Caco-2 (cell line): Measurements from ENCODE around the gene TMEM109. TPM values are rescaled to one million over a fixed set of nuclear protein-coding genes. Genes with fewer than 3 reads are reported as not detected.
A peak's percentile ranks its signal among the peaks of the same experiment; 100 is the strongest.

ENCODE experiments used
- Bru-seq: library from RNA; stranded (reverse); fragments of 400-500 nt; gene quantifications from one replicate; lab custom pipeline; 2021; lab: Mats Ljungman, UMichigan
- BruChase-seq, 2 experiments: library from RNA; stranded (reverse); fragments of 400-500 nt; gene quantifications; one replicate each; lab custom pipeline; 2021; lab: Mats Ljungman, UMichigan
- BruUV-seq: library from RNA; stranded (reverse); fragments of 400-500 nt; replicated peaks from 2 replicates; lab custom pipeline; 2021; lab: Mats Ljungman, UMichigan
- CTCF ChIA-PET: fragments of 300-600 bp; sonication (Branson Sonifier 250); formaldehyde crosslinking; loops from one replicate; lab custom pipeline; 2022; ENCODE audit warnings: antibody characterized with exemption; lab: Charles Lee
- POLR2A ChIA-PET: fragments of 300-600 bp; sonication (Branson Sonifier 250); formaldehyde crosslinking; loops from one replicate; lab custom pipeline; 2022; ENCODE audit warnings: antibody characterized with exemption; lab: Charles Lee
- DNase-seq, 2 experiments: peaks; one replicate each; pipeline versions ENCODE4 v3.0.0 to v3.0.0-alpha.2; 2020 to 2022
- H3K27me3 ChIP-seq: replicated peaks from 2 replicates; pipeline ENCODE4 v1.6.0; 2011; ENCODE audit warnings: low read length; ENCODE audit not compliant: control insufficient read depth, insufficient read depth
- H3K36me3 ChIP-seq: 2 replicates; pipeline ENCODE4 v1.5.1; 2011; ENCODE audit warnings: low read length; ENCODE audit not compliant: control insufficient read depth, insufficient read depth
- H3K4me1 ChIP-seq: fragments of 250-450 bp; sonication (Bioruptor Pico); 2 replicates; pipeline ENCODE4 v1.5.1; 2020; ENCODE audit warnings: mild to moderate bottlenecking
- H3K4me3 ChIP-seq: 2 replicates; pipeline ENCODE4 v1.5.1; 2011; ENCODE audit warnings: low read depth, mild to moderate bottlenecking, control low read depth, low read length
- H3K9me3 ChIP-seq: fragments of 250-450 bp; sonication (Bioruptor Pico); 2 replicates; pipeline ENCODE4 v1.5.1; 2020; ENCODE audit warnings: mild to moderate bottlenecking, moderate library complexity
- H3K27ac Mint-ChIP-seq: one replicate; pipeline ENCODE4 v1.8.0; 2022; ENCODE audit warnings: mixed read lengths; ENCODE audit not compliant: unreplicated experiment
- H3K27me3 Mint-ChIP-seq: one replicate; pipeline ENCODE4 v1.8.0; 2022; ENCODE audit warnings: mixed read lengths; ENCODE audit not compliant: insufficient read depth, unreplicated experiment
- H3K36me3 Mint-ChIP-seq: one replicate; pipeline ENCODE4 v1.8.0; 2022; ENCODE audit warnings: mild to moderate bottlenecking, mixed read lengths; ENCODE audit not compliant: insufficient read depth, unreplicated experiment
- H3K4me1 Mint-ChIP-seq: one replicate; pipeline ENCODE4 v1.8.0; 2022; ENCODE audit warnings: low read depth, mixed read lengths; ENCODE audit not compliant: unreplicated experiment
- H3K4me3 Mint-ChIP-seq: one replicate; pipeline ENCODE4 v1.8.0; 2022; ENCODE audit warnings: mild to moderate bottlenecking, moderate library complexity, mixed read lengths; ENCODE audit not compliant: unreplicated experiment
- H3K9me3 Mint-ChIP-seq: one replicate; pipeline ENCODE4 v1.8.0; 2022; ENCODE audit warnings: mixed read lengths; ENCODE audit not compliant: unreplicated experiment
- CTCF ChIP-seq, 2 experiments: fragments of 200-600 bp in 1 of 2; IDR thresholded peaks; 1 replicate in 1 of 2; 2 replicates in 1 of 2; pipeline versions ENCODE4 v1.5.1 to v1.8.0; 2011 to 2022; ENCODE audit warnings: antibody characterized with exemption in 1 of 2, control low read depth in 1 of 2, inconsistent platforms in 1 of 2, low read depth in 1 of 2, low read length in 1 of 2, mild to moderate bottlenecking in 1 of 2, moderate library complexity in 1 of 2; ENCODE audit not compliant: insufficient read depth in 1 of 2, severe bottlenecking in 1 of 2, unreplicated experiment in 1 of 2
- intact Hi-C: fragments of 100-400 bp; cut with micrococcal nuclease; formaldehyde crosslinking; loops from one replicate; pipeline ENCODE4 v1.10.0; 2022; ENCODE audit not compliant: unreplicated experiment
- long read RNA-seq: library from polyadenylated mRNA; stranded (forward); transcript quantifications from one replicate; pipeline ENCODE4 v2.0.0, GENCODE V29; 2022
- total RNA-seq: library from RNA; stranded (reverse); gene quantifications from 2 replicates; pipeline ENCODE4 v1.2.3, GENCODE V29; 2022

The TMEM109 gene
- total RNA-seq (82.3 and 91.9 TPM in 2 replicates), Bru-seq, nascent RNA (percentile 63 among the genes with signal in this experiment), BruChase-seq, experiment 1, labeled RNA remaining after a 2-hour chase (percentile 74 among the genes with signal in this experiment), BruChase-seq, experiment 2, labeled RNA remaining after a 6-hour chase (percentile 90 among the genes with signal in this experiment)
- long read RNA-seq, transcript TMEM109-201 (4 exons, 2,413 nt) = major isoform, 212 of 240 reads
- long read RNA-seq, transcript TMEM109-202 (3 exons, 1,959 nt) = minor isoform, 5 of 240 reads
- long read RNA-seq, partial matches to known transcripts = 21 of 240 reads
- long read RNA-seq, other reads (novel, unspliced or antisense) = 2 of 240 reads

- BruUV-seq = no TSS peak
- H3K4me1 ChIP-seq = peaks cover 26% of the 10 kb centered on the region
- no peaks in the 10 kb centered on the region for H3K27me3 ChIP-seq
- no peak for TF ChIP-seq CTCF (IDR thresholded peaks at IDR 0.05; ENCODE audit: insufficient read depth in 1 of 2, low read depth in 1 of 2, low read length in 1 of 2, severe bottlenecking in 1 of 2, unreplicated experiment in 1 of 2)
- Mint-ChIP-seq H3K4me3 (peak within 1 kb of the TSS; percentile 92), H3K36me3 (peaks cover 7% of the 10 kb centered on the region), H3K27me3 (peaks cover 3% of the 10 kb centered on the region), H3K4me1 (peaks cover 7% of the 10 kb centered on the region), H3K9me3 (no peaks in the 10 kb centered on the region), H3K27ac (peak within 1 kb of the TSS; percentile 91)
- ChIA-PET CTCF (interaction anchor here (0.6 to 1.5 kb wide), 8 partner anchors 9 to 380 kb away, joined by 3 to 10 read pairs (median 4); no protein-coding TSS in a partner anchor), POLR2A (interaction anchor here (0.6 to 1.3 kb wide), 7 partner anchors 9 to 254 kb away, joined by 3 to 12 read pairs (median 3); partner anchors contain the start of genes TMEM132A and VPS37C)
- intact Hi-C loops = loop anchor here (1.0 kb wide), 1 partner anchor 10 kb away; the partner anchor contains the start of gene TMEM132A
- DNase-seq = peak; percentile 89 to 92
- H3K9me3 ChIP-seq = no peaks in the 10 kb centered on the region
- peak within 1 kb of the TSS; percentile 77 for H3K4me3 ChIP-seq
- H3K36me3 ChIP-seq = no peaks in the 10 kb centered on the region
These were observed at the start of gene TMEM109 for GRCh38 chr11:60913793-60914632. TMEM109 (plus strand) TSS chr11:60914158; CDS start chr11:60919694, 5,536 bp downstream.

- no peak for DNase-seq
- H3K4me1 Mint-ChIP-seq = peaks cover 7% of the 10 kb centered on the region
- H3K9me3 Mint-ChIP-seq = no peaks in the 10 kb centered on the region
- Histone ChIP-seq H3K36me3 (no peaks in the 10 kb centered on the region), H3K4me1 (no peaks in the 10 kb centered on the region), H3K27me3 (no peaks in the 10 kb centered on the region), H3K9me3 (no peaks in the 10 kb centered on the region), H3K4me3 (no peak overlapping the region)
- H3K36me3 Mint-ChIP-seq = no peaks in the 10 kb centered on the region
- no peak overlapping the region for H3K4me3 Mint-ChIP-seq
- no peak for TF ChIP-seq CTCF (IDR thresholded peaks at IDR 0.05; ENCODE audit: insufficient read depth in 1 of 2, low read depth in 1 of 2, low read length in 1 of 2, severe bottlenecking in 1 of 2, unreplicated experiment in 1 of 2)
- H3K27ac Mint-ChIP-seq = no peak overlapping the region
- intact Hi-C loops = no loop called here
- ChIA-PET POLR2A (no interaction called here), CTCF (interaction anchor here (1.0 to 1.1 kb wide), 2 partner anchors 34 to 35 kb away, joined by 3 to 4 read pairs; no protein-coding TSS in a partner anchor)
- BruUV-seq = no TSS peak
- H3K27me3 Mint-ChIP-seq = peaks cover 5% of the 10 kb centered on the region
These were observed 49.0 kb upstream of the TMEM109 start for GRCh38 chr11:60864856-60865513.
